Natural killer cell (primary cell): ENCODE data around the gene COPZ2. TPM values are rescaled to one million over a fixed set of nuclear protein-coding genes. Genes with fewer than 3 reads are reported as not detected.
A peak's percentile ranks its signal among the peaks of the same experiment; 100 is the strongest.

ENCODE experiments used
- ATAC-seq, 3 donors: fragments of 150-1000 bp in 2 of 3; fragments of 200-7000 bp in 1 of 3; cut with Tn5 transposase; 1 replicate in 1 of 3; 2 replicates in 2 of 3; pipeline ENCODE4 v1.10.0; 2021; ENCODE audit warnings: mild to moderate bottlenecking in 2 of 3, moderate library complexity in 2 of 3
- DNase-seq, 2 donors: peaks; one replicate each; pipeline versions ENCODE4 v3.0.0 to v3.0.0-alpha.2; 2013 to 2021; ENCODE audit warnings: mixed read lengths in 1 of 2
- H3K27ac ChIP-seq: one replicate; pipeline ENCODE4 v1.5.1; 2013; ENCODE audit warnings: mild to moderate bottlenecking, low read length
- H3K27me3 ChIP-seq: one replicate; pipeline ENCODE4 v1.6.1; 2013; ENCODE audit warnings: low read length; ENCODE audit not compliant: control insufficient read depth, insufficient read depth
- H3K36me3 ChIP-seq: one replicate; pipeline ENCODE4 v1.6.1; 2013; ENCODE audit warnings: low read length; ENCODE audit not compliant: control insufficient read depth, insufficient read depth
- H3K4me1 ChIP-seq: one replicate; pipeline ENCODE4 v1.6.1; 2013; ENCODE audit warnings: low read length; ENCODE audit not compliant: control insufficient read depth, insufficient read depth
- H3K4me3 ChIP-seq: one replicate; pipeline ENCODE4 v1.5.1; 2013; ENCODE audit warnings: low read length
- H3K9me3 ChIP-seq: one replicate; pipeline ENCODE4 v1.6.1; 2013; ENCODE audit warnings: low read length; ENCODE audit not compliant: control insufficient read depth, insufficient read depth
- H3K27ac Mint-ChIP-seq, 2 donors: one replicate each; pipeline ENCODE4 v1.8.0; 2022; ENCODE audit warnings: mild to moderate bottlenecking in 2 of 2, mixed read lengths in 2 of 2, moderate library complexity in 1 of 2
- H3K27me3 Mint-ChIP-seq, 2 donors: one replicate each; pipeline ENCODE4 v1.8.0; 2022; ENCODE audit warnings: low read depth in 2 of 2, mixed read lengths in 2 of 2
- H3K36me3 Mint-ChIP-seq: one replicate; pipeline ENCODE4 v1.8.0; 2022; ENCODE audit warnings: mixed read lengths
- H3K4me1 Mint-ChIP-seq, 2 donors: one replicate each; pipeline ENCODE4 v1.8.0; 2022; ENCODE audit warnings: mixed read lengths in 2 of 2
- H3K4me3 Mint-ChIP-seq: one replicate; pipeline ENCODE4 v1.8.0; 2022; ENCODE audit warnings: mild to moderate bottlenecking, moderate library complexity, mixed read lengths
- H3K9me3 Mint-ChIP-seq, 2 donors: one replicate each; pipeline ENCODE4 v1.8.0; 2022; ENCODE audit warnings: mixed read lengths in 2 of 2
- CTCF ChIP-seq: fragments of 200-600 bp; IDR thresholded peaks from one replicate; pipeline ENCODE4 v1.8.0; 2022; ENCODE audit warnings: antibody characterized with exemption
- WGBS: methylation state at CpG from one replicate; pipeline ENCODE4 v1.1.7; 2013; ENCODE audit warnings: missing lambda C conversion rate; ENCODE audit not compliant: insufficient coverage; 5-methylcytosine and 5-hydroxymethylcytosine counted together
- intact Hi-C: fragments of 100-400 bp; cut with micrococcal nuclease; formaldehyde crosslinking; loops from one replicate; pipeline ENCODE4 v1.14.2; 2022
- total RNA-seq, 4 donors: library from RNA; stranded (reverse); fragments of 120-200 nt in 1 of 4; gene quantifications; one replicate each; pipeline versions ENCODE4 v1.2.3 to v1.2.4, GENCODE V29; 2013 to 2022

The COPZ2 gene
- total RNA-seq, 3 donors from 2014 or later (not counting 1 experiment from before 2014, with no cell fraction given), result 15.9 to 19.1 (median 16.5) TPM

- H3K4me1 ChIP-seq, result peaks cover 36% of the 10 kb centered on the region
- Mint-ChIP-seq H3K36me3 (no peaks in the 10 kb centered on the region), H3K4me3 (peak overlapping the region; percentile 94), H3K27me3 (peaks cover 30 to 42% of the 10 kb centered on the region in 2 donors), H3K27ac (peak overlapping the region; percentile 75 to 86), H3K9me3 (no peaks in the 10 kb centered on the region), H3K4me1 (peaks cover 34% of the 10 kb centered on the region in 2 donors)
- H3K27ac ChIP-seq, result peak overlapping the region; percentile 5
- peaks cover 17% of the 10 kb centered on the region for H3K27me3 ChIP-seq
- DNase-seq (peak in 1 of 2 donors; percentile 68), ATAC-seq (peak; percentile 1 to 3 (median 2))
- under 1% methylated on average over 53 of the region's 54 CpGs for WGBS
- no peaks in the 10 kb centered on the region for H3K36me3 ChIP-seq
- H3K9me3 ChIP-seq, result no peaks in the 10 kb centered on the region
- intact Hi-C loops, result loop anchor here (1.0 kb wide), 3 partner anchors 24 to 107 kb away; partner anchors contain the start of gene NFE2L1
- TF ChIP-seq CTCF, result no peak
- peak overlapping the region; percentile 29 for H3K4me3 ChIP-seq
These were observed 13.2 kb downstream of the COPZ2 start for GRCh38 chr17:48024149-48025039.

GRCh38 chr17:48023400-48024148 is 14.0 kb downstream of the COPZ2 start:
- Mint-ChIP-seq H3K9me3 (no peaks in the 10 kb centered on the region), H3K36me3 (no peaks in the 10 kb centered on the region), H3K4me3 (peak overlapping the region; percentile 74), H3K4me1 (peaks cover 34% of the 10 kb centered on the region in 2 donors), H3K27me3 (peaks cover 30 to 42% of the 10 kb centered on the region in 2 donors), H3K27ac (peak overlapping the region in 1 of 2 donors; percentile 86)
- peak overlapping the region; percentile 29 for H3K4me3 ChIP-seq
- ATAC-seq (peak in 1 of 3 donors; percentile 6), DNase-seq (peak; percentile 34 to 62)
- intact Hi-C loops, result no loop called here
- no peak for TF ChIP-seq CTCF
- H3K4me1 ChIP-seq, result peaks cover 36% of the 10 kb centered on the region
- no peaks in the 10 kb centered on the region for H3K36me3 ChIP-seq
- H3K27me3 ChIP-seq, result peaks cover 17% of the 10 kb centered on the region
- H3K9me3 ChIP-seq, result no peaks in the 10 kb centered on the region
- peak overlapping the region; percentile 5 for H3K27ac ChIP-seq
- WGBS, result under 1% methylated on average over 53 of the region's 54 CpGs

- no peak overlapping the region for H3K27ac ChIP-seq
- no peaks in the 10 kb centered on the region for H3K9me3 ChIP-seq
- DNase-seq, result no peak
- H3K36me3 Mint-ChIP-seq, result no peaks in the 10 kb centered on the region
- H3K4me1 Mint-ChIP-seq, result peaks cover 34% of the 10 kb centered on the region in 2 donors
- H3K4me1 ChIP-seq, result peaks cover 36% of the 10 kb centered on the region
- H3K27ac Mint-ChIP-seq, result no peak overlapping the region
- intact Hi-C loops, result no loop called here
- no peaks in the 10 kb centered on the region for H3K36me3 ChIP-seq
- no peak for TF ChIP-seq CTCF
- H3K4me3 ChIP-seq, result no peak overlapping the region
- ATAC-seq, result no peak
- H3K27me3 ChIP-seq, result peaks cover 17% of the 10 kb centered on the region
- H3K9me3 Mint-ChIP-seq, result no peaks in the 10 kb centered on the region
- 70% methylated on average over 5 of the region's 6 CpGs for WGBS
- peak overlapping the region; percentile 32 for H3K4me3 Mint-ChIP-seq
- peaks cover 25 to 42% of the 10 kb centered on the region in 2 donors for H3K27me3 Mint-ChIP-seq
These were observed 14.7 kb downstream of the COPZ2 start for GRCh38 chr17:48022901-48023300.
